Endothelial cell of umbilical vein (primary cell): Measurements from ENCODE around the gene OPA3. TPM values are rescaled to one million over a fixed set of nuclear protein-coding genes. Genes with fewer than 3 reads are reported as not detected.

Experiments
- BruUV-seq: library from RNA; stranded (reverse); fragments of 400-500 nt; replicated peaks from 2 replicates; lab custom pipeline; 2021; lab: Mats Ljungman, UMichigan
- CTCF ChIA-PET: fragments of 300-600, 350-600 bp; sonication (Branson Sonifier 250); formaldehyde crosslinking; loops from one replicate; lab custom pipeline; 2021; ENCODE audit warnings: antibody characterized with exemption, inconsistent platforms; lab: Charles Lee
- POLR2A ChIA-PET: fragments of 300-600, 350-600 bp; sonication (Branson Sonifier 250); formaldehyde crosslinking; loops from one replicate; lab custom pipeline; 2021; ENCODE audit warnings: antibody characterized with exemption, inconsistent platforms; lab: Charles Lee
- DNase-seq: peaks from one replicate; pipeline ENCODE4 v3.0.0-alpha.2; 2011; ENCODE audit warnings: low read depth, low spot score
- FAIRE-seq: peaks from 2 replicates; lab custom pipeline; 2011; peaks lifted over from hg19 to GRCh38; lab: Jason Lieb, UNC
- H2AFZ ChIP-seq: 2 replicates; pipeline ENCODE4 v1.6.0; 2012; ENCODE audit warnings: low read depth, low read length, control low read depth, inconsistent platforms
- H3K27ac ChIP-seq: 2 replicates; pipeline ENCODE4 v1.5.1; 2011; ENCODE audit warnings: low read depth, mild to moderate bottlenecking, control low read depth, low read length, moderate library complexity; ENCODE audit not compliant: insufficient read depth
- H3K27me3 ChIP-seq, 2 experiments: 2 replicates each; pipeline versions ENCODE4 v1.6.0 to v1.6.1; 2011; ENCODE audit warnings: low read length in 2 of 2, mixed read lengths in 1 of 2; ENCODE audit not compliant: control insufficient read depth in 2 of 2, insufficient read depth in 2 of 2
- H3K36me3 ChIP-seq, 2 experiments: 2 replicates in 1 of 2; 3 replicates in 1 of 2; pipeline ENCODE4 v1.5.1; 2011; ENCODE audit warnings: low read length in 2 of 2, mild to moderate bottlenecking in 1 of 2, moderate library complexity in 1 of 2; ENCODE audit not compliant: control insufficient read depth in 2 of 2, insufficient read depth in 2 of 2; ENCODE audit errors: extremely low read depth in 1 of 2
- H3K4me1 ChIP-seq: 3 replicates; pipeline ENCODE4 v1.5.1; 2011; ENCODE audit warnings: mild to moderate bottlenecking, low read length; ENCODE audit not compliant: control insufficient read depth, insufficient read depth; ENCODE audit errors: extremely low read depth
- H3K4me2 ChIP-seq: 2 replicates; pipeline ENCODE4 v1.6.1; 2011; ENCODE audit warnings: low read length, control low read depth, mixed read lengths; ENCODE audit not compliant: insufficient read depth
- H3K4me3 ChIP-seq, 3 experiments: fragments of 200-600 bp in 1 of 3; sonication (generic), shearing (Covaris generic) in 1 of 3; replicated peaks in 1 of 3; 2 replicates each; pipeline ENCODE4 v1.5.1; 2011 to 2016; ENCODE audit warnings: control low read depth in 3 of 3, low read length in 3 of 3, mild to moderate bottlenecking in 2 of 3, inconsistent platforms in 1 of 3, low read depth in 1 of 3, moderate library complexity in 1 of 3; ENCODE audit not compliant: insufficient read depth in 1 of 3
- H3K79me2 ChIP-seq: 2 replicates; pipeline ENCODE4 v1.6.0; 2012; ENCODE audit warnings: low read length, inconsistent platforms; ENCODE audit not compliant: control insufficient read depth, insufficient read depth
- H3K9ac ChIP-seq: replicated peaks from 2 replicates; pipeline ENCODE3; 2011; ENCODE audit warnings: low read length, control low read depth; ENCODE audit not compliant: insufficient read depth; ENCODE audit errors: extremely low read depth
- H3K9me1 ChIP-seq: replicated peaks from 3 replicates; pipeline ENCODE4 v1.6.0; 2011; ENCODE audit warnings: mild to moderate bottlenecking, low read length; ENCODE audit not compliant: control insufficient read depth, insufficient read depth; ENCODE audit errors: extremely low read depth
- H3K9me3 ChIP-seq: replicated peaks from 2 replicates; pipeline ENCODE4 v1.5.1; 2012; ENCODE audit warnings: low read length, inconsistent platforms; ENCODE audit not compliant: control insufficient read depth, insufficient read depth
- H4K20me1 ChIP-seq: replicated peaks from 2 replicates; pipeline ENCODE3; 2011; ENCODE audit warnings: mild to moderate bottlenecking, low read length; ENCODE audit not compliant: control insufficient read depth, insufficient read depth; ENCODE audit errors: extremely low read depth
- EZH2 ChIP-seq: IDR thresholded peaks from 2 replicates; pipeline ENCODE4 v1.6.1; 2012; ENCODE audit warnings: borderline replicate concordance, low read depth, mild to moderate bottlenecking, moderate library complexity, low read length, inconsistent platforms; ENCODE audit not compliant: severe bottlenecking
- FOS ChIP-seq: IDR thresholded peaks from 2 replicates; pipeline ENCODE4 v1.6.1; 2011; ENCODE audit warnings: mild to moderate bottlenecking, low read length, moderate library complexity, borderline replicate concordance; ENCODE audit not compliant: insufficient read depth
- GATA2 ChIP-seq: IDR thresholded peaks from 2 replicates; pipeline ENCODE4 v1.7.0; 2011; ENCODE audit warnings: low read depth, mild to moderate bottlenecking, moderate library complexity, mixed read lengths, low read length; ENCODE audit not compliant: insufficient read length, insufficient read depth
- JUN ChIP-seq: IDR thresholded peaks from 2 replicates; pipeline ENCODE4 v1.6.1; 2011; ENCODE audit warnings: borderline replicate concordance, low read depth; ENCODE audit not compliant: insufficient read length, insufficient read depth
- MYC ChIP-seq: IDR thresholded peaks from one replicate; pipeline ENCODE4 v1.6.1; 2011; ENCODE audit warnings: mild to moderate bottlenecking, low read depth, low read length
- POLR2A ChIP-seq: IDR thresholded peaks from 2 replicates; pipeline ENCODE4 v1.6.1; 2012; ENCODE audit warnings: low read depth, mild to moderate bottlenecking, control low read depth, low read length
- POLR2AphosphoS5 ChIP-seq: IDR thresholded peaks from 2 replicates; pipeline ENCODE4 v1.6.1; 2012; ENCODE audit warnings: low read depth, mild to moderate bottlenecking, control low read depth, low read length, moderate library complexity; ENCODE audit not compliant: insufficient read depth
- dilution Hi-C: fragments of 300-500 bp; cut with MboI; formaldehyde crosslinking; loops from one replicate; pipeline ENCODE4 v1.15.0; 2019; ENCODE audit warnings: low sequenced_read_pairs; ENCODE audit not compliant: extremely low pct_ligation_motif_present
- intact Hi-C: fragments of 100-400 bp; cut with micrococcal nuclease; formaldehyde crosslinking; loops from one replicate; pipeline ENCODE4 v1.10.0; 2022
- polyA plus RNA-seq, 4 experiments: library from polyadenylated mRNA; depleted of rRNA in 3 of 4; stranded (reverse) in 3 of 4; unstranded in 1 of 4; fragments of >200 nt; gene quantifications; 2 replicates each; pipeline versions ENCODE4 v1.2.1 to v1.2.3, GENCODE V29; 2011 to 2012; ENCODE audit warnings: missing spikeins in 1 of 4
- total RNA-seq: library from RNA; stranded (reverse); gene quantifications from 2 replicates; pipeline ENCODE4 v1.2.3, GENCODE V29; 2021
- TF ChIP-seq, protein P1 (sequence below), 2 donors: IDR thresholded peaks; 1 replicate in 1 of 2; 2 replicates in 1 of 2; pipeline ENCODE4 v1.5.1; 2011; ENCODE audit warnings: low read length in 2 of 2, mild to moderate bottlenecking in 2 of 2, moderate library complexity in 2 of 2, control low read depth in 1 of 2, inconsistent platforms in 1 of 2, low read depth in 1 of 2; ENCODE audit not compliant: insufficient read depth in 1 of 2; ENCODE audit errors: extremely low read depth in 1 of 2
- TF ChIP-seq, protein P2 (sequence below): IDR thresholded peaks from 2 replicates; pipeline ENCODE4 v1.6.1; 2011; ENCODE audit not compliant: insufficient read depth, insufficient read length

Gene OPA3
- total and polyA plus RNA-seq, 2 donors (not counting 3 experiments of a cell fraction or from before 2014, with no cell fraction given), result 15.4 to 16.0 TPM

DNA sequence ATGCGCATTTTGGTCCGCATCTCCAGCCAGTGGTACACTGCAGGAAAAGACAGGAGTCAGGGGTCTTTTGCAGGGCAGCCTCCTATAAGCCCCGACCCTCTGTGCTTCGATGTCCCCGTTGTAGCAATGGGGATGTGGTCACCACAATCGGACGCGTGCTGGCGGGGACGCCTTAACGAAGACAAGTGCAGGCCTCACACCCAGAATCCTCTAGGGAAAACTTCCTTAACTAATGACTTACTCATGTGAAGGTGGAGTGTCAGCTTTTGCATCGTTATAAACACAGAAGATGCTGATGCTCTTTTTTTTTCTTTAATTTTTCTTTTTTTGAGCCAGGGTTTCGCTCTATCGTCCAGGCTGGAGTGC lies 55.2 kb downstream of the OPA3 start:
- BruUV-seq, result no TSS peak
- Histone ChIP-seq H4K20me1 (no peaks in the 10 kb centered on the region), H3K4me3 (no peak overlapping the region), H3K9me1 (no peaks in the 10 kb centered on the region), H3K36me3 (peaks cover 5 to 19% of the 10 kb centered on the region in 2 experiments), H3K79me2 (no peaks in the 10 kb centered on the region), H3K9ac (no peak overlapping the region), H3K4me2 (no peak overlapping the region), H2AFZ (no peak overlapping the region), H3K27ac (no peak overlapping the region), H3K27me3 (no peaks in the 10 kb centered on the region), H3K9me3 (no peaks in the 10 kb centered on the region), H3K4me1 (no peaks in the 10 kb centered on the region)
- TF ChIP-seq POLR2AphosphoS5 (no peak), EZH2 (no peak), MYC (no peak), POLR2A (no peak), FOS (no peak), GATA2 (no peak), JUN (no peak)
- TF ChIP-seq, protein P1, sequence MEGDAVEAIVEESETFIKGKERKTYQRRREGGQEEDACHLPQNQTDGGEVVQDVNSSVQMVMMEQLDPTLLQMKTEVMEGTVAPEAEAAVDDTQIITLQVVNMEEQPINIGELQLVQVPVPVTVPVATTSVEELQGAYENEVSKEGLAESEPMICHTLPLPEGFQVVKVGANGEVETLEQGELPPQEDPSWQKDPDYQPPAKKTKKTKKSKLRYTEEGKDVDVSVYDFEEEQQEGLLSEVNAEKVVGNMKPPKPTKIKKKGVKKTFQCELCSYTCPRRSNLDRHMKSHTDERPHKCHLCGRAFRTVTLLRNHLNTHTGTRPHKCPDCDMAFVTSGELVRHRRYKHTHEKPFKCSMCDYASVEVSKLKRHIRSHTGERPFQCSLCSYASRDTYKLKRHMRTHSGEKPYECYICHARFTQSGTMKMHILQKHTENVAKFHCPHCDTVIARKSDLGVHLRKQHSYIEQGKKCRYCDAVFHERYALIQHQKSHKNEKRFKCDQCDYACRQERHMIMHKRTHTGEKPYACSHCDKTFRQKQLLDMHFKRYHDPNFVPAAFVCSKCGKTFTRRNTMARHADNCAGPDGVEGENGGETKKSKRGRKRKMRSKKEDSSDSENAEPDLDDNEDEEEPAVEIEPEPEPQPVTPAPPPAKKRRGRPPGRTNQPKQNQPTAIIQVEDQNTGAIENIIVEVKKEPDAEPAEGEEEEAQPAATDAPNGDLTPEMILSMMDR (IDR thresholded peaks at IDR 0.05; ENCODE audit: extremely low read depth in 1 of 2, insufficient read depth in 1 of 2, low read depth in 1 of 2, low read length in 2 of 2), result no peak
- TF ChIP-seq, protein P2, sequence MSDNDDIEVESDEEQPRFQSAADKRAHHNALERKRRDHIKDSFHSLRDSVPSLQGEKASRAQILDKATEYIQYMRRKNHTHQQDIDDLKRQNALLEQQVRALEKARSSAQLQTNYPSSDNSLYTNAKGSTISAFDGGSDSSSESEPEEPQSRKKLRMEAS, result no peak
- intact Hi-C loops (no loop called here), dilution Hi-C loops (no loop called here)
- ChIA-PET POLR2A (no interaction called here), CTCF (interaction anchor here (1.4 to 2.7 kb wide), 3 partner anchors 8 to 113 kb away, joined by 3 to 15 read pairs (median 6); no protein-coding TSS in a partner anchor)
- no peak for DNase-seq
- no peak for FAIRE-seq
